ENCODE results near the gene C10orf71.

Gene C10orf71

GRCh38 chr10:49295297-49295696 lies 3.7 kb upstream of the C10orf71 start:
- no peak for DNase-seq (ENCODE audit: low spot score)

DNA sequence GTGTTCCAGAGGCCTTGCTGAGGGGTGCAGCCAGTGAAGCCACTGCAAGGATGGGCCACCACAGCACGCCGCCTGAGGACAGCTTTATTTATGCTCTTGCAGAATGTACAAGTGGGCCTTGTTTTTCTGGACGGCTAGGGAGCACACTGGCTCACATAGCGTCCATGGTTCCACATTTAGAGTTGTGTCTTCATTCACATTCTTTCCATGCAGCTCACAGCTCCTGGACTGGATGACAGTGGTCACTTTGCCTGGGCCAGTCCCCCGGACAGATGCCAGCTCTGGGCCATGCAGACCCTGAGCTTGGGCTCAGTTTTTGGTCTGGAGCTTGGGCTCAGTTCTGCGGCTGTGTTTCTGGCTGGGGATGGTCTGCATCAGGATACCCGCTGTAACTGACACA lies 2.6 kb upstream of the C10orf71 start:
- DNase-seq (ENCODE audit: low spot score): no peak

DNA sequence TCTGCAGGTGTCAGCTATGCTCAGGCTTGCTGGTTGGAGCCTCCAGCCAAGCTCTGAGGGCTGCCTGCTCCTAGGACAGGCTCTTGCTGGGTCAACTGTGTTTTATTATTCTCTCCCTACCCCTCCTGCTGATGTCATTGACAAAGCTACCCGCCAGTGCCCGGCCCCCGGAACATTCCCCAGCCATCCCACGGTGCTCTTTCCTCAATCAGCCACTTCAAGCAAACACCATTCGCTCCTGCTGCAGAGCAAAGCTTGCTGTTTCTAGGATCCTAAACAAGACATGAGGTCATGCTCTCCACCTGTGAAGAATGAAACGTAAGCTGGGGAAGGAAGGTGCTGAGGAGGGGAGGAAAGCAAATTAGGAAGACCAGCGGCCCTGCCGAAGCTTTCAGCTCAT lies 2.1 kb upstream of the C10orf71 start:
- no peak for DNase-seq (ENCODE audit: low spot score)

GRCh38 chr10:49297818-49298670 lies 926 bp upstream of the C10orf71 start:
- DNase-seq (ENCODE audit: low spot score): no peak

DNA sequence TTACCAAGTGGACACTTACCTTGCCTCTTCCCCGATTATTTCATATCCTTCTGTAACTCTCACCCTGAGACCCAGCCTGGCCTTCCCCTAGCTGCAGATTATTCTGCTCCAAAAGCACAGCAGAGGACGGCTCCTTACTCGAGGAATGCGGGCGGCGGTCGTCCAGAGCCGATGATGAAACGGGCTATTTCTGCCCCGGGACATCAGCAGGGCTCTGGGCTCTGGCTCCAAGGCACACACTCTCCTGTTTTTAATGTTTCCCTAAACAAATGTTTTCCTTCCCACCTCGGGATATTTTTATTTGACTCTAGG lies 343 bp upstream of the C10orf71 start:
- no peak for DNase-seq (ENCODE audit: low spot score)

DNA sequence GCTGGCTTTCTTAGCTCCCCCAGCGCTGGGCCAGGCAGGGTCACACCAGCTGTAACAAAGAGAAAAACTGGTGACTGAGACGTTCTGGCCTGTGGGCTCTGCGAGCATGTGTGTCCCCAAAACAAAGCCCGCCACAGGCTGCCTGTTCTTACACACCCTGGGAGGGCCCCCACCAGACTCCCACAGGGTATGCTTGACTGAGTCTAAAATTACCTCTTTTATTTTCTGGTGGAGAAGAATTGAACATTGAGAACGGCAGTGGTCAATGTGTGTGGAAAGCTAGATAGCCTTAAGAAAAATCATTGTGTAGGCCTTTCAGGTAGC lies 808 bp downstream of the C10orf71 start:
- DNase-seq (ENCODE audit: low spot score): no peak

GRCh38 chr10:49300140-49300974 lies 1.4 kb downstream of the C10orf71 start:
- DNase-seq (ENCODE audit: low spot score): no peak

DNA sequence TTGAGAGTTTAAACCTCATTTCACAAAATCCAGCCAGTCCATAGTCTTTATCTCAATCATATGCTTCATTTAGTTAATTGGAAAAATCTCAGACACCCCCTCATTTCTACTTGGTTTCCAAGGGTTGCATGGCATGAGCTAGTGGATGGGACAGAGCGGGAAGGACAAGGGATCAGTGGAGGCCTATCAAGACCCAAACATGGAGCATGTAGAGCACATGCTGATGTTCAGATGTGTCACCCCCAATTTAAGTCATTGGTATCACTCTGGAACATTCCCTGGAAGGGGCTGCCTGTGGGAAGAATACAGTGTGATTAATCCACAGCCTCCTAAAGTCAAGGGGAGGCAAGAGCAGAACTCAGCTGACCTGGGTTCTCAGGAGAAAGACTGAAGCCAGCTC lies 2.3 kb downstream of the C10orf71 start:
- no peak for DNase-seq (ENCODE audit: low spot score)

GRCh38 chr10:49302088-49302487 lies 3.1 kb downstream of the C10orf71 start:
- no peak for DNase-seq (ENCODE audit: low spot score)

DNA sequence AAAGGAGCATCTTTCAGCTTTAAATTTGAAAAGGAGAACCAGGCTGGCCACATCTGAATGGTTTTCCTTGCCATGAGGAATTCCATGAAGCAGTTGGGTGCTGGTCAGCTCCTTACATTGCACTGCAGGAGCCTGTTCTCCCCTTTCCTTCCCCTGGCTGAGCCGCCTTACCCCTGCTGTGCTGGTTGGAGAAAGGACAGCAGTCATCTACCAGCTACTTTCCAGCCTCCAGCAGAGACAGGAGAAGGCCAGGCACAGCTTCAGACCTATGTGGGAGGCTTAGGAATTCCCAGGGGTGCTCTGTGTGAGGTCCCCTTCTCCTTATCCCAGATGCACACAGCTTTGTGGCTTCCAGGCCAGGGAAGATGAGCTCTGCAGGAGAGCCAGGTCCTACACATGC lies 4.7 kb downstream of the C10orf71 start:
- DNase-seq (ENCODE audit: low spot score): no peak

- no peak for DNase-seq (ENCODE audit: low spot score)
Measured at GRCh38 chr10:49304137-49304536, 5.2 kb downstream of the C10orf71 start.

DNA sequence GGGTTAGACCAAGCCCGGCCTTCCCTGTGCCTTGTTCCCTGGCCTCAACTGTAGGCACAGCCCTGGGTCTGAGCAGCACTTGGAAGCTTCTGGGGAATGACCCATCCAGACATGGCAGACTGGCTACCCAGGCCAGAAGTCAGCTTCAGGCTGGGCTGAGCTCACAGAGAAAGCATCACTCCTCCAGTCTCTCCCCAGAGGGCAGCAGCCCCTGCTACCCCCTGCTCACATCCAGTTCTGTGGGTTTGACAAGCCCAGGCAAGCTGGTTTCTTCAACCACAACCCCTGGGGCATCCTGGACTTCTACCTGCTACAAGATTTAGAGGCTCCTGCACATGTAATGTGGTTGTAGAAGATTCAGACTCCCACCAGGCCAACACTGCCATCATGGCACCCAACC lies 9.0 kb downstream of the C10orf71 start:
- DNase-seq (ENCODE audit: low spot score): no peak

- no peak for DNase-seq (ENCODE audit: low spot score)
Measured at GRCh38 chr10:49308881-49309280, 9.9 kb downstream of the C10orf71 start.

- DNase-seq (ENCODE audit: low spot score): no peak
Measured at GRCh38 chr10:49309691-49310411, 10.9 kb downstream of the C10orf71 start.

- DNase-seq (ENCODE audit: low spot score): no peak
Measured at GRCh38 chr10:49310460-49310859, 11.5 kb downstream of the C10orf71 start.

DNA sequence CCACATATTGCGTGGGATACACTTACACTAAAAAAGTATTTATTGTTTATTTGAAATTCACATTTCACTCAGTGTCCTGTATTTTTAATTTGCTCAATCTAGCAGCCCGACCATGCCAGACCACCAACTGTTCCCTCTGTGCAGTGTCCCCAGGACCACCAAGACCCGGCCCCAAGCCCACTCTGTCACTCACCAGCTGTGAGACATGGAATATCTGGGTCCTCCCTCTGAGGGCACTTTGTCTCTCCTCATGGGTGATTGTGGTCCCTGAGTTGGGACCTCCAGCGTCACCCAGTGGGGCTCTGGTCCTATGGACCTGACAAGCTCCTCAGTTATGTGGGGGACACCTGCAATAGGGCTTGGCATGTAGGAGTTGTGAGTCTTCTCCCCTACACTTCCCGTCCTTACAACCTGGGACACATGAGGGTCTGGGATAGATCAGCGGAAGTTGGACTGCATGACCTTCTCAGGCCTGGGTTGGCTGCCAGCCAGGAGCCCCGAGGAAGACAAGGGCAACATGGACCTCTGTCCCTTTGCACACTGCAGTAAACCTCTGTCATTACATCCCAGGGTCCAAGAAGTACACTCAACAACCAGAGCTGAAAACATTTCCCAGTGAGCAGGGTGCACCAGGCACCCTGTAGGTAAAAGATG lies 12.1 kb downstream of the C10orf71 start:
- no peak for DNase-seq (ENCODE audit: low spot score)

GRCh38 chr10:49311555-49312236 lies 12.7 kb downstream of the C10orf71 start:
- DNase-seq (ENCODE audit: low spot score): no peak

GRCh38 chr10:49312246-49312869 lies 13.4 kb downstream of the C10orf71 start:
- no peak for DNase-seq (ENCODE audit: low spot score)

- DNase-seq (ENCODE audit: low spot score): no peak
Measured at GRCh38 chr10:49313501-49314070, 14.6 kb downstream of the C10orf71 start.

GRCh38 chr10:49314806-49315205 lies 15.8 kb downstream of the C10orf71 start:
- no peak for DNase-seq (ENCODE audit: low spot score)

GRCh38 chr10:49318028-49318427 lies 19.1 kb downstream of the C10orf71 start:
- DNase-seq (ENCODE audit: low spot score): no peak
